Measurements from ENCODE around the gene TCF4. TPM values are rescaled to one million over a fixed set of nuclear protein-coding genes. Genes with fewer than 3 reads are reported as not detected.

The TCF4 gene
- total RNA-seq, 1 experiment from 2014 or later = 2.3 TPM

DNA sequence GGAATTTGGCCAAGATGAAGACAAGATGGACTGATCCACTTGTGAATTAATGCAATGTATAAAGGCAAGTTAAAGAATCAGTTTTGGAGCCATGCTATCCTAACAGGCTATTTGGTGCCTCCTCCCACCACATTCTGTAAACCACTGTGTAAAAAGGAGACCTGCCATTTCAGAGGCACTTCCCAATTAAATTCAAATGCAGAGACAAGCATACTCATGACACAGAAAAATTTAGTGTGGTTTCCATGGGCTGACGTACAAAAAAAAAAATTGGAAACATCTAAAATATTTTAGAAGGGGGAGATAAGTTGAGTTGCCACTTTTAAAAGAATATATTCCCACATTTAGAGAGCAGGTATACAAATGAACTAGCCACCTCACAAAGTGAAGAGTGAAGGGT, 112.1 kb downstream of the TCF4 start:
- in situ Hi-C loops (cut with HindIII; ENCODE audit: low pct_unique_long_range_greater_than_20kb, low sequenced_read_pairs) = no loop called here
- no peak overlapping the region for H3K4me3 ChIP-seq (ENCODE audit: low read depth in 2 of 2, low read length in 2 of 2)
- no peak for ATAC-seq
- H3K9me3 ChIP-seq (ENCODE audit: control insufficient read depth, insufficient read depth, low read depth, low read length) = no peaks in the 10 kb centered on the region
- no peaks in the 10 kb centered on the region for H3K27me3 ChIP-seq (ENCODE audit: control insufficient read depth, insufficient read depth, low read length)
- no TSS peak for BruUV-seq (replicated peaks)
- no peak for TF ChIP-seq SIN3A (IDR thresholded peaks at IDR 0.05; ENCODE audit: borderline replicate concordance, insufficient read depth, low read depth, low read length)
- ChIA-PET POLR2A (no interaction called here), CTCF (no interaction called here)
- no peak for DNase-seq (ENCODE audit: low read depth, low spot score)
- H3K4me1 ChIP-seq (ENCODE audit: control insufficient read depth, insufficient read depth, low read length) = no peaks in the 10 kb centered on the region
- H3K27ac ChIP-seq (ENCODE audit: low read length) = no peak overlapping the region
- H3K36me3 ChIP-seq (ENCODE audit: control insufficient read depth, insufficient read depth, low read length) = no peaks in the 10 kb centered on the region
- intact Hi-C loops (cut with micrococcal nuclease; ENCODE audit: unreplicated experiment) = no loop called here

DNA sequence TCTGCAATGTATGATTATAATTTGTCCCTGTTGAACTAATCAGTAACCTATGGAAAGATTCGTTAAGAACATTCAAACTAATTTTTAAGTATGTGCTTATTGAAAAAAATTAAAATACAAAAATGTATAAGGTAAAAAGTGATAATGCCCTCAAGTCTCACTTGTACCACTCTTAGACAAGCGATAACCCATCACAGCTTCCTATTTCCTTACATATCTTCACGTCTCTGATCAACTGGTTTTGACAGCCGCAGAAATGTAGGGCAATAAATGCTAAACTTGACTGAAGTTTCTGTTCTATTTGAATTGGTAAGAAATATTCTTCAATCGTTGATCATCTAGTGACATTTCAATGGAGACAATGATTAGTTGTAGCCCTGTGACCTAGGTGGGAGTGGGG, 112.5 kb downstream of the TCF4 start:
- no peaks in the 10 kb centered on the region for H3K27me3 ChIP-seq (ENCODE audit: control insufficient read depth, insufficient read depth, low read length)
- DNase-seq (ENCODE audit: low read depth, low spot score) (no peak), ATAC-seq (no peak)
- ChIA-PET POLR2A (no interaction called here), CTCF (no interaction called here)
- intact Hi-C loops (cut with micrococcal nuclease; ENCODE audit: unreplicated experiment) (no loop called here), in situ Hi-C loops (cut with HindIII; ENCODE audit: low pct_unique_long_range_greater_than_20kb, low sequenced_read_pairs) (no loop called here)
- H3K27ac ChIP-seq (ENCODE audit: low read length) = no peak overlapping the region
- H3K9me3 ChIP-seq (ENCODE audit: control insufficient read depth, insufficient read depth, low read depth, low read length) = no peaks in the 10 kb centered on the region
- H3K36me3 ChIP-seq (ENCODE audit: control insufficient read depth, insufficient read depth, low read length) = no peaks in the 10 kb centered on the region
- H3K4me1 ChIP-seq (ENCODE audit: control insufficient read depth, insufficient read depth, low read length) = no peaks in the 10 kb centered on the region
- H3K4me3 ChIP-seq (ENCODE audit: low read depth in 2 of 2, low read length in 2 of 2) = no peak overlapping the region
- no TSS peak for BruUV-seq (replicated peaks)
- TF ChIP-seq TCF7L2 (IDR thresholded peaks at IDR 0.05; ENCODE audit: low read depth, low read length) (no peak), SIN3A (IDR thresholded peaks at IDR 0.05; ENCODE audit: borderline replicate concordance, insufficient read depth, low read depth, low read length) (no peak), POLR2AphosphoS5 (IDR thresholded peaks at IDR 0.05; ENCODE audit: low read depth, low read length) (no peak), REST (IDR thresholded peaks at IDR 0.05; ENCODE audit: insufficient read depth in 1 of 2, low read depth in 2 of 2, low read length in 1 of 2) (no peak)
- TF ChIP-seq, protein P1, sequence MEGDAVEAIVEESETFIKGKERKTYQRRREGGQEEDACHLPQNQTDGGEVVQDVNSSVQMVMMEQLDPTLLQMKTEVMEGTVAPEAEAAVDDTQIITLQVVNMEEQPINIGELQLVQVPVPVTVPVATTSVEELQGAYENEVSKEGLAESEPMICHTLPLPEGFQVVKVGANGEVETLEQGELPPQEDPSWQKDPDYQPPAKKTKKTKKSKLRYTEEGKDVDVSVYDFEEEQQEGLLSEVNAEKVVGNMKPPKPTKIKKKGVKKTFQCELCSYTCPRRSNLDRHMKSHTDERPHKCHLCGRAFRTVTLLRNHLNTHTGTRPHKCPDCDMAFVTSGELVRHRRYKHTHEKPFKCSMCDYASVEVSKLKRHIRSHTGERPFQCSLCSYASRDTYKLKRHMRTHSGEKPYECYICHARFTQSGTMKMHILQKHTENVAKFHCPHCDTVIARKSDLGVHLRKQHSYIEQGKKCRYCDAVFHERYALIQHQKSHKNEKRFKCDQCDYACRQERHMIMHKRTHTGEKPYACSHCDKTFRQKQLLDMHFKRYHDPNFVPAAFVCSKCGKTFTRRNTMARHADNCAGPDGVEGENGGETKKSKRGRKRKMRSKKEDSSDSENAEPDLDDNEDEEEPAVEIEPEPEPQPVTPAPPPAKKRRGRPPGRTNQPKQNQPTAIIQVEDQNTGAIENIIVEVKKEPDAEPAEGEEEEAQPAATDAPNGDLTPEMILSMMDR (IDR thresholded peaks at IDR 0.05) = no peak

DNA sequence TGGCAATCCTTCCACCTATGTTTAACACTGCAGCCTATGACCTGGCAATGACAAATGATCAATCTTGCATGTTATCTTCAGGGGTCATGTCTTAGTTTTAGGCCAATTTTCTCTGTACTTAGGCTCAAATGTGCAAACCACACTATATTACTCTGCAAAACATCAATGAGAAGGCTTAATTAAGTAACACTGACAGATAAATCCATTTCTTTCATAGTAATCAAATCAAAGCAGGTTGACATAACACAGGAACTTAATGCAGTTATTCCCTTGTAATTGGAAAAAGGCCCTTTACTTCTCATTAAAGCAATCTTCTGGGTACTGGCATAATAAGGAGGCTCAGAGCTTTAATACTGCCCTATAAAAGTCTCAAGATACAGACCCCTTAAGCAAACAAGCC, 114.4 kb downstream of the TCF4 start:
- Histone ChIP-seq H3K4me1 (ENCODE audit: control insufficient read depth, insufficient read depth, low read length) (no peaks in the 10 kb centered on the region), H3K9me3 (ENCODE audit: control insufficient read depth, insufficient read depth, low read depth, low read length) (no peaks in the 10 kb centered on the region), H3K27ac (ENCODE audit: low read length) (no peak overlapping the region), H3K27me3 (ENCODE audit: control insufficient read depth, insufficient read depth, low read length) (no peaks in the 10 kb centered on the region; the same call in 1 of the 2 replicates), H3K36me3 (ENCODE audit: control insufficient read depth, insufficient read depth, low read length) (no peaks in the 10 kb centered on the region), H3K4me3 (ENCODE audit: low read depth in 2 of 2, low read length in 2 of 2) (no peak overlapping the region)
- CTCF ChIA-PET = no interaction called here
- POLR2A ChIA-PET = no interaction called here
- DNase-seq (ENCODE audit: low read depth, low spot score) (no peak), ATAC-seq (no peak)
- no TSS peak for BruUV-seq (replicated peaks)
- TF ChIP-seq, protein P1 (IDR thresholded peaks at IDR 0.05) = no peak
- TF ChIP-seq POLR2AphosphoS5 (IDR thresholded peaks at IDR 0.05; ENCODE audit: low read depth, low read length) (no peak), SIN3A (IDR thresholded peaks at IDR 0.05; ENCODE audit: borderline replicate concordance, insufficient read depth, low read depth, low read length) (no peak), REST (IDR thresholded peaks at IDR 0.05; ENCODE audit: insufficient read depth in 1 of 2, low read depth in 2 of 2, low read length in 1 of 2) (no peak), TCF7L2 (IDR thresholded peaks at IDR 0.05; ENCODE audit: low read depth, low read length) (no peak)
- intact Hi-C loops (cut with micrococcal nuclease; ENCODE audit: unreplicated experiment) = no loop called here
- in situ Hi-C loops (cut with HindIII; ENCODE audit: low pct_unique_long_range_greater_than_20kb, low sequenced_read_pairs) = no loop called here

Measured in Panc1 (cell line).